GM18907 (cell line): ENCODE measurements around the gene CCP110.

Experiments
- ATAC-seq: cut with Tn5 transposase; IDR thresholded peaks from one replicate; pipeline ENCODE4 v1.9.1; 2021; ENCODE audit warnings: mild to moderate bottlenecking, moderate library complexity; ENCODE audit not compliant: unreplicated experiment

CCP110 gene

DNA sequence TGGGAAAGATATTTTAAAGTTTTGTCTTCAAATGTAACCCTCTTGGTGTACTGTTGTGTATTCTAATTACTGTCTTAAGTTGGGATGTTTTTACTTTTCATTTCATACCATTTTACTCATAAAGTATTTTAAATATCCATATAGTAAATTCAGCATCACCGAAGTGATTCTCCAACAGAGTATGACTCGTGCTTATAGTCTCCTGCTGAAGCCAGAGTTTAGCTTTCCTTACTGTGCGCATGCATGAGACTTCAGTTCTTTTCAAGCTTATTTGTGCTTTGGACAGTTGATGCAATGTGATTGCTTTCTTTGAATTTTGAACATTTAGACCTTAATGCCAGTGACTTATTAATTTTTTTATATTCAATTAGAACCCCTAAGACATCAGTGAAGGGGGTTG lies 24.4 kb downstream of the CCP110 start:
- ATAC-seq: no peak

DNA sequence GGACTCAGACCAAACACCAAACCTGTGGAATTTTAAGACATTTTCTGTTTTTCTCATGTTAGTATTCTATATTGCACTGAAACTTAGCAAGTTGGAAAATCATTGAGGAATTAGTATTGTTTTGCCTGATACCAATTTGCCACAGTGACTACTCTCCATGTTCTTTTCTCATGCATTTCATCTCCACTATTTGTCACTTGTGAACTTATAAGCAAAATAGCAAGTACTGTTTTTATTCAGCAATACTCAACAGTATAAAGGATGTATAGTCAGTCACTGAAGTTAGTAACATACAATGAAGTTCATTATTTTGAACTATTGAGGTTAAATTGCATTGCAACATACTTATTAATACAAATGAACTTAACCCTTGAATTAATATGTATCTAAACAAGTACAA lies 25.9 kb downstream of the CCP110 start:
- ATAC-seq: no peak

DNA sequence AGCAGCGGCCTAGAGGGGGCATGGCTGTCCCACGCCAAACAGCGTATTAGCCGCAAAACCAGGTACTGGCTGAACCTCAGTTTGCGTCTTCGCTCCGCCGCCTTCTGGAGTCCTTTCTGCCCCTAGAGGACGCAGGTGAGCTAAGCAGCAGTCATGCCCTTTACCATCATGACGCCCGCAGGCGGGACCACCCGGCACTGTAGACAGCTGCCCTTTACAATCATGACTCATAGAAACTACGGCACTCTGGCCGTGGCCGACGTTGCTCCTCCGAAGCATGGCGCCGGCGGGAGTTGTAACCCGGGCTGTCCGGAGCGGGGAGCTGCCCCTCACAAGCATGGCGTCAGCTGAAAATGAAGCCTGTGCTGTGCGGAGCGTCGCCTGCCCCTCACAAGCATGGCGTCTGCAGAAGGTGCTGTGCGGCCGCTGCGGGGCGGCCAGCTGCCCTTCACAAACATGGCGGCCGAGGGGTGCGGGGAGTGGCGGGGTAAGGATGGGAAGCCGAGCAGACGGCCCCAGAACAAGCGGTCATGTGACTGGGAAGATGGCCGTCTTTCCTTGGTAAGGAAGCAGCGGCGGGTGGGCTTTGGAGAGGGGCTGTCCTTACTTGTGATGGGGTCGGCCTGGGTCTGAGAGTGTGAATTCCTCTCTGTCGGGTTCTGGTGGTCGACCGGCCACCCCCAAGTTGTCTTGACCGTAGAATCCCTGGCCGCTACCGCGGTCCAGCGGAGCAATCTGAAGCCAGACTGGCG lies 31.6 kb downstream of the CCP110 start, which contains the start of gene VPS35L:
Gene VPS35L, plus strand, starts transcription at position 518 of the 752 bp plus-strand sequence. Its CDS starts 27 bp downstream, at position 545.
- peak; percentile 96 for ATAC-seq

DNA sequence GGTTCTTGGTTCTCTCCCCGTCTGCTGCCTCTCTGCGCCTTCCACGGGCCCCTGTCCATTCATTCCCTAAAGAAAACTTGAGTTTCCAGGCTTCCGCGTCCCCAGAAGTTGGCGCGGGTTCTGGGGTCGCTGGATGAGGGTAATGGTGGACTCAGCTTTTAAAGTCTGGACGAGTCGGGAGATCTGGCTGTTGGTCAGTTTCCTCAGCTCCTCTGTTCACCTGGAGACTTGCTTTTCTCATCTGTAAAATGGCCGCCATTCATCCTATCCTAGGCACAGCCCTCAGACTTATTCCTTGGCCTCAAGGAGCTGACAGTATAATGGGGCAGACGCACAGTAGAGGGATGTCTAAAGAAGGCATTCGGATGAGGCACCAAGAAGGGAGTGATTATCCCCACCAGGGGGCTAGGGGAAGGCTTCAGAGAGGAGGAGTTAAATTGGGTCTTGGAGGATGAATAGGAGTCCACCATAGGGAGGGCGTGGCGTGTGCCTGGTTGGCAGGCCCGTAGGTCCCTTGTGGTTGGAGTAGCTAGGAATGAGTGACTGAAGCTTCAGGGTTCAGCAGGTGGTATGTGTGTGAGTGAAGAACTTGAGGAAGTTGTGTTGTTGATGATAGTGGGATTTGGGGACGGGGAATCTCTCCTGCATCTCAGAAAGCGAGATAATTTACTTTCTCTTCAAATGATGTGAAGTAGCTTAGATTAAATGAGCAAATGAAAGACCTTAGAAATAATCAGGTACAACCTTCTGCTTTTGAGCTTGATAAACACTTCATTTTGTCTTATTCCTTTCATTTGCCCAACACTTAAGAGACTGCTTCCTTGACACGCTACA lies 32.4 kb downstream of the CCP110 start:
- no peak for ATAC-seq

DNA sequence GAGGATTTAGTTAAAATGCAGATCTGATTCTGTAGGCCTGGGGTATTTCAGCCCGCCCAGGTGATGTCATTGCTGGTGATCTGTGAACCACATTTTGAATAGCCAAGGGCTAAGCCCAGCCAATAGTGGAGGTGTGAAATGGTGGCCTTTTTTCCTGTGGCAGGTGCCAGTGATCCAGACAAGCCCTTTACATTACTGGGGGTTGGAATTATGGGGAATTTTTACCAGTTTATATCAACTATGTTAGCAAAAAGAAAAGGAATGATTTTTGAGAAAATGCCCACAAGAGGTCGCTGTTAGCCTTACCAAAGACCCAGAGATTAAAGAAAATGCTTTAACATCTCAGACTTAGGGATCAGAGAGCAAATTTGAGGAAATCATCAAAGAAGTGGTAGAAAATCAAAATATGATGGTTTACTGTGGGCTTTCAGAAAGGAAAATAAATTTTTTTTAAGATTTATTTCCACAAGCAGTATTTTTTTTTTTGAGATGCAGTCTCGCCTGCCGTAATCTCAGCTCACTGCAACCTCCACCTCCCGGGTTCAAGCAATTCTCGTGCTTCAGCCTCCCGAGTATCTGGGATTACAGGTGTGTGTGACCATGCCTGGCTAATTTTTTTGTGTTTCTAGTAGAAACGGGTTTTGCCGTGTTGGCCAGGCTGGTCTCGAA lies 35.6 kb downstream of the CCP110 start:
- ATAC-seq: no peak

DNA sequence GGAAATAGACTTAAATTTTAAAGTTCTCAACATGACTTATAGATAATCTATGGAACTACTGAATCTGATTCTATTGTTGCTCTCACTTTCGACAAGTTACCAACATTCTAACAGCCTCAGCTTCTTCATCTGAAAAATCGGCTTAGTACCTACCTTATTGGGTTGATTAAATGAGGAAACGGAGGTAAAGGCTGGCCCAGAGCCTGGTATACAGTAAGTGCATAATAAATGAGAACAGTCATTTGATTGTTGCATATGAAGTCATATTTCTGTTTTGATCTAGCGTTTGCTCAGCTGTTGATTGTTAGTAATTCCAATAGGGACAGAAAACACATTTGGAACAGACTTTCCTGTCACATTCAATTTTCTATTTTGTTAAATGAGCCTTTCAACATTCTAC lies 36.3 kb downstream of the CCP110 start:
- ATAC-seq: no peak

DNA sequence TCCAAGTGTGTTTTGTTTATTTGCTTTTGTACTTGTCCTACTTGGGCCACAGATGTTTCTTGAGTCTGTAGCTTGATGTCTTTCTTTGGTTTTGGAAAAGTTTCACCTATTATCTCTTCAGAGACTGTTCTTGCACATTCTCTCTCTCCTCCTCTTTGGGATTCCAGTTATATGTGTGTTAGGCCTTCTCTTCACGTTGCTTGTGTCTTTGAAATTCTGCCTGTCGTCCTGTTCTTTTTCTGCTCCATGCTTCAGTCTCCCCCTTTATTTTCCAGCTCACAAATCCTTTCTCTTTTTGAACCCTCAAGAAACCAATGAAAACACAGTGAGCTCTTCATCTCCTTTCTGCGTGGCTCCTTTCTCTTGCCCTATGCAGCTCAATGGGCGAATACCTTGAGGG lies 39.6 kb downstream of the CCP110 start:
- no peak for ATAC-seq

DNA sequence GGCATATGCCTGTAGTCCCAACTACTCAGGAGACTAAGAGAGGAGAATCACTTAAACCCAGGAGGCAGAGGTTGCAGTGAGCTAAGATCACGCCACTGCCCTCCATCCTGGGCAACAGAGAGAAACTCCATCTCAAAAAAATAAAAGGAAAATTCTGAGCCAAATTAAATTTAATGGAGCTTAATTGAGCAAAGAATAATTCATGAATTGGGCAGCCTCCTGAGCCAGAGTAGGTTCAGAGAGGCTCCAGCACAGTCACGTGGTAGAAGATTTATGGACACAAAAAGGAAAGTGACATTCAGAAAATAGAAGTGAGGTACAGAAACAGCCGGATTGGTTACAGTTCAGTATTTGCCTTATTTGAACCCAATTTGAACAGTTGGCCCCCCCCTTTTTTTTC lies 42.6 kb downstream of the CCP110 start:
- ATAC-seq: no peak

DNA sequence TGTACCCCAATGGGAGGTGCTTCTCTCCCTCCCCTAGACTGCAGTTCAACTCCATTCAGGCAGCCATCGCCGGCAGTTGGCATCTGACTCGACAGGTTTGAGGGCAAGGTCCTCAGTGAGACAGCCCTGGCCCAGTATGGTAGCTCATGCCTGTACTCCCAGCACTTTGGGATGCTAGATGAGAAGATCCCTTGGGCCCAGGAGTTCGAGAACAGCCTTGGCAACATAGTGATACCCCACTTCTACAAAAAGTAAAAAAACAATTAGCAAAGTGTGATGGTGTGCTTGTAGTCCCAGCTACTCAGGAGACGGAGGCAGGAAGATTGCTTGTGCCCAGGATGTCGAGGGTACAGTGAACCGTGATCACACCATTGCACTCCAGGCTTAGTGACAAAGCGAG lies 43.8 kb downstream of the CCP110 start:
- no peak for ATAC-seq

DNA sequence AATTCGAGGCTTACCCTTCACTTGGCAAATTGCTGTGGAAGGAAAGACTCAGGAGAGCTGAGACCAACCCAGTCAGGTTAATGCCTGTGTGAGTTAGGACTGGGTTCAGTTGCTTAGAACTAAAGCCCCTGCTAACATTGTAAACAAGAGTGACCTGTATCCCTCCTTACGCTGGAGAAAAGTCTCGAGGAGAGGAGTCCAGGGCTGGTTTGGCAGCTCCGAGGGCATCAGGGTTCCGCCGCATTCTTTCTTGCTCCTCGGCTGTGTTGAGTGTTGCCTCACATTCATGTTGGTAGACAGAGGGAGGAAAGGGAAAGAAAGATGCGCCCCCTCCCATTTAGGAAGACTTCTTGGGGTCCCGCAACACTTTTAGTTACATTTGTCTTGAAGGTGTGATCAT lies 50.3 kb downstream of the CCP110 start:
- no peak for ATAC-seq

DNA sequence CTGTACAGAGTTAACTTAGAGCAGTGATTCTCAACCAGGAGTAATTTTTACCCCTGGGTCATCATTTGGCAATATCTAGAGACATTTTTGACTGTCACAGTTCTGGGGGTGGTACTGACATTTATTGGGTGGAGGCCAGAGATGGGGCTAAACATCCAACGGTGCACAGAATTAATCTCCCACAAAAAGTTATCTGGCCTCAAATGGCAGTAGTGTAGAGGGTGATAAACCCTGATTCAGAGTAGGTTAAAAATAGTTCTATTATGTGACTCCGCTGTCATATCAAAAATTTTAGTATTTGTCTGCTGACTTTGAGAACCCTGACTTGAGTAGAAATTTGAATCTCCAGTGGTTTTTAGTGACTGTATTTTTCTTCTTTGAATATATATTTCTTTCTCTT lies 50.9 kb downstream of the CCP110 start:
- no peak for ATAC-seq

DNA sequence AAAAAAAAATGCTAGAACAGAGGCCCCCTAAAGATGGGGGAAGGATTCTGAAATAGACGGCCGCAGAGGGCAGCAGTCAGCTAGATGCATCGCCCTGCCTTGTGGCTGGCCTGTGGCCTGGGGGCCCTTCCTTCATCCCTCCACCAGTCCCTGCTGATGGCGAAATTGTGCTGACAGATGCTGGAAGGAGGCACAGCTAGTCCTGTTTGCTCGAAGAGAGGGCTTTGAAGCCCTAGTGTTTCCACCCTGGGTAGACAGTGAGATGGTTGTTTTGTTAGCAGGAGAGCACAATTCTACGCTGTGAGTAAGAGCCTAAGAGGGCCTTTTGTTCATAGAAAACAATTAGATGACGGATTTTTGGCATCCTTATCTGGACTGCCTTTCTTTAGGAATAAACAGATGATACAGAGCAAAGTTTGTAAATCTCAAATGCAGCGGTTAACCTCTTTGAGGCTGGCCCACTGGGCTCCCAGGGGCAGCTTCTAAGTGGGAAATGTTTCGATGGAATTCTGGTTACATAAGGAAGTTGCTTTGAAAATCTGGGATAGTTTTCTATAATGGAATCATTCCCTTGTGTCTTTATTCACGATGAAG lies 54.7 kb downstream of the CCP110 start:
- ATAC-seq: no peak

DNA sequence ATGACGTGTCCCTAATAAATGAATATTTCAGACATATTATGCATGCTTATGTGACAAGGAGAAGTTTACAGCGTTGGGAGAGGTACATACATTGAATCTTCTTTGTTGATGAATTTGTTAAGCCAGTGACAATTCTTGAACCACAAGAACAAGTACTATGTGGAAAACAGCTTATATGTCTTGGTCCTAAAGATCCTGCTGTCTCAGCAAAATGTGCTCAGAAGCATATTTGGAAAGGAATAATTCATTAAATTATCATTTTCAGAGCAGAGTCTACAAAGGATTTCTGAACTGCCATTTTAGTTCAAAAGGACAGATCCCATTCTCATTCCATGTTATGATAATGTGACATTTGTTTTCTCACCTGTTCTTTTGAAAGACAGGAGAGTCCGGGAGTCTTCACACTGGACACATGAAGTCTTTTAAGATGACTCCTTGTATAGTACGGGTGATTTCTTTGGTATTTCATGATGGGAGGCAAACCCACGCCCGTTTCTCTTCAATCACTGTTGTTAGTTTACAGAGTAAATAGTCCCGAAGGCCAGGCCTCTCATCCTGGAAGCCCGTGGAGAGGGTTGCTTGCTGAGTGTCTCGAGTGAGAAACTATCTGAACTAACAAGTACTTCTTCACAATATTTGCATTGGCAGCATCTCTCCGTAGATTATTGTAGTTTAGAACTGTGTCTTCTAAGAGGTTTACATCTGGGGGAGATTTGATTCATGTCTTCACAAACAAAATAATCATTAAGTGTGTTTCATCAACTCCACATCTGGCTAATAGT lies 58.5 kb downstream of the CCP110 start:
- no peak for ATAC-seq

DNA sequence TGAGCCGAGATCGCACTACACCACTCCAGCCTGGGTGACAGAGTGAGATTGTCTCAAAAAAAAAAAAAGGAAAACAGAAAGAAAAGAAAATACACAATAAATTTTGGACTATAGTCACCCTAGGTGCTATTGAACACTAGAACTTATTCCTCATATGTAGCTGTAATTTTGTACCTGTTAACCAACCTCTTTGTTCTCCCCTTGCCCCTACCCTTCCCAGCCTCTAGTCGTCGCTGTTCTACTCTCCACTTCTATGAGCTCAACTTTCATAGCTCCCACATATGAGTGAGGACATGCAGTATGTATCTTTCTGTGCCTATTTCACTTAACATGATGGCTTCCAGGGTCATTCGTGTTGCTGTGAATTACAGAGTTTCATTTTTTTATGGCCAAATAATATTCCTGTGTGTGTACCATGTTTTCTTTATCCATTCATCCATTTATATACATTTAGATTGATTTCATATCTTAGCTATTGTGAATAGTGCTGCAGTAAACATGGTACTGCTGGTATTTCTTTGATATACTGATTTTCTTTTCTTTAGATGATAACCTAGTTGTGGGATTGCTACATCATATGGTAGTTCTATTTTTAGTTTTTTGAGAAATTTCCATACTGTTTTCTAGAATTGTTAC lies 60.0 kb downstream of the CCP110 start:
- ATAC-seq: no peak

DNA sequence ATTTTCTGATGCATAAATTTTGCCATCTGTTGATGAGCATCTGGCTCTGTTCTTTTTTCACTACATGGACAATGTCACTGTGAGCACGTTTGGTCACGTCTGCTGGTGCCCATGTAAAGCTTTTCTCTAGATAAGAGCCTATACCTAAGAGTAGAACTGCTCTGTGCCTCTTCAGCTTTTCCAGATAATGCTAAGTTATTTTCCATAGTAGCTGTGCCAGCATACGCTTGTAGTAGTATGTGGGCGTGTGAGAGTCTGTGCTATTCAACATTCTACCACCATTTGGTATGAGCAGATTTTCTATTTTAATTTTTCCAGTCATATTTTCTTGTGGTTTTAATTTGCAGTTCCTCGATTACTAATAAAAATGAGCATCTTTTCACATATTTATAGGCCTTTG lies 64.9 kb downstream of the CCP110 start:
- no peak for ATAC-seq

DNA sequence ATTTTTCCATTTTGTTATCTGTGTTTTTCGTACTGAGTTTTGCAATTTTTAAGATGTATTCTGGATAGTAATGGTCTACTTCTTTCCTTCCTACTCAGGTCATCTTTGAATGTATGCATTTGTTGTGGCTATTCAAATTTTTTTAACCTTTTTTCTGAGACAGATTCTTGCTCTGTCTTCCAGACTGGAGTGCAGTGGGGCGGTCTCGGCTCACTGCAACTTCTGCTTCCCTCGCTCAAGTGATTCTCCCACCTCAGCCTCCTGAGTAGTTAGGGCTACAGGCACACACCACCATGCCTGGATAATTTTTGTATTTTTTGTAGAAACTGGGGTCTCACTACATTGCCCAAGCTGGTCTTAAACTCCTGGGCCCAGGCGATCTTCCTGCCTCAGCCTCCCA lies 65.4 kb downstream of the CCP110 start:
- no peak for ATAC-seq

DNA sequence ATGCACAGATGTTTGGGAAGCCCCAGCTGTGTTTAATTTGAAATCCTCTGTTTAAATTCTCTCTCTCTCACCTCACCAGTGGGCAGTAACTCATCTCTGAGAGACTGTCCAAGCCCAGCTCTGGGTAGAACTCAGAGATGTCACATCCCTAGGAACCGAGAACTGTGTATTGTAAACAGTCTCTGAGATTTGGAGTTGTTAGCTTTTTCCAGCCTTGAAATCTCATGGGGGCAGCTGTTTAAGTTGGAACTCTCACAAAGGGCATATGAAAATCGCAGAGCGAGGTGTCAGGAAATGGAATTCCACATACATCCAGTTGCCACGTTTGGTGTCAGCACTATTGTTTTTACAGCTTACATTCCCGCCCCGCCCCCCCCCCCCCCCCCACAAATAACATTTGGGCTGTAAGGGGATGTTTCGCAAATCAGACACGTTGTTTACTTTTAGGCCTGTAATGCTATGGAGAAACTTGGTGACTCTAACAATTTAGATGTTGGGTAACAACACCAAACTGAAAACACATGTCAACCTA lies 66.1 kb downstream of the CCP110 start:
- ATAC-seq: no peak

DNA sequence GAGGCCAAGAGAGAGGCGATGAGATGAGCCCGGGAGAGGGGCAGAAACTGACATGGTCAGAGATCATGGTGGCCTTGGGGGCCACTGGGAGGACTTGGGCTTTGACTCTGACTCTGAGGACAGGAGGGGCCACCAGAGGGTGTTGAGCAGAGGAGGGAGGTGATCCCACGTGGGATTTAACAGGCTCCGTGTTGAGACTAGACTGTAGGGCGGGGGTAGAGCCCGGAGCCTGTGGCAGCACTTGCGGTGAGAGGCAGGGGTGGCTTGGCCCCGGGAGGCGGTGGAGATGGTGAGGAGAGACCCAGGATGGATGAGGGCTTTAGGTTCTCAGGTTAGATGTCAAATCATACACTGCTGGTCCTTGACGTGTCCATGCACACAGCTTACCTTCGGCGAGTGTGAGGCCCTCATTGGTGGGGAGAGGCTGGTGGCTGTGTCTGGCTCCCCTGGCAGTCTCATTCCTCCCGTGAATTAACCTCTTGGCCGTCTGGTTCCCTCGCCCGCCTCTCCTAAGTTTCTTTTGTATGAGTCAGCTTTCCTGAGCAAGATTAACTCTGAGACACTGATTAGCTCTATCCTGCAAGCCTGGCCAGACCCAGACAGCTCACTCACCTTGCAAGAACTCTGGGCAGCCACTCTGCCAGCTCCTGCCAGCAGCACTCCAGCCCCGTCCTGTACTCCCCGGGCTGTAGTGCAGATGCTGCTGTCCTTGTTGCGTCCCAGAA lies 71.5 kb downstream of the CCP110 start:
- ATAC-seq: no peak
